ENCODE results near the gene MRM3.
"Not testable (repeated sequence)": the region's sequence is repeated elsewhere in the genome, so short reads cannot be mapped to it uniquely, and the experiment has no call there.

MRM3 gene

GRCh38 chr17:797236-797840, 15.2 kb downstream of the MRM3 start:
- no peak for DNase-seq

GRCh38 chr17:798246-798645, 16.1 kb downstream of the MRM3 start:
- no peak for DNase-seq

- DNase-seq = no peak
These were observed 17.1 kb downstream of the MRM3 start for GRCh38 chr17:799261-799660.

GRCh38 chr17:800446-801242, 18.5 kb downstream of the MRM3 start:
- DNase-seq = no peak

GRCh38 chr17:801660-802059, 19.5 kb downstream of the MRM3 start:
- DNase-seq = no peak

GRCh38 chr17:802481-802880, 20.3 kb downstream of the MRM3 start:
- DNase-seq = no peak

- no peak for DNase-seq
These were observed 21.0 kb downstream of the MRM3 start for GRCh38 chr17:802901-803881.

- no peak for DNase-seq
These were observed 22.6 kb downstream of the MRM3 start for GRCh38 chr17:804541-805435.

GRCh38 chr17:805886-806285, 23.7 kb downstream of the MRM3 start:
- DNase-seq = not testable (repeated sequence)

- DNase-seq = no peak
These were observed 24.2 kb downstream of the MRM3 start for GRCh38 chr17:806346-806745.

GRCh38 chr17:806781-807522, 24.8 kb downstream of the MRM3 start:
- DNase-seq = no peak

- DNase-seq = no peak
These were observed 25.6 kb downstream of the MRM3 start for GRCh38 chr17:807523-808294.

- DNase-seq = no peak
These were observed 29.1 kb downstream of the MRM3 start for GRCh38 chr17:811051-811784.

GRCh38 chr17:812638-813204, 30.6 kb downstream of the MRM3 start:
- DNase-seq = no peak

- DNase-seq = no peak
These were observed 32.2 kb downstream of the MRM3 start for GRCh38 chr17:814371-814770.

GRCh38 chr17:819251-819650, 37.1 kb downstream of the MRM3 start:
- no peak for DNase-seq

GRCh38 chr17:823501-823902, 41.3 kb downstream of the MRM3 start:
- DNase-seq = no peak

GRCh38 chr17:824378-824777, 42.2 kb downstream of the MRM3 start:
- DNase-seq = no peak

GRCh38 chr17:825216-825615, 43.1 kb downstream of the MRM3 start:
- no peak for DNase-seq

- no peak for DNase-seq
These were observed 44.6 kb downstream of the MRM3 start for GRCh38 chr17:826778-827177.

Data from fibroblast of skin of right quadriceps (primary cell).